GM23248 (cell line): Measurements from ENCODE around the gene NSF. TPM values are rescaled to one million over a fixed set of nuclear protein-coding genes. Genes with fewer than 3 reads are reported as not detected.
"Not testable (repeated sequence)": the region's sequence is repeated elsewhere in the genome, so short reads cannot be mapped to it uniquely, and the experiment has no call there.

Experiments
- DNase-seq: peaks from one replicate; pipeline ENCODE4 v3.0.0-alpha.2; 2015
- H2AFZ ChIP-seq: fragments of 200-600 bp; sonication (generic); 2 replicates; pipeline ENCODE4 v1.6.1; 2016; ENCODE audit warnings: antibody characterized with exemption
- H3F3A ChIP-seq: fragments of 200-600 bp; sonication (generic); 2 replicates; pipeline ENCODE4 v1.6.1; 2016; ENCODE audit warnings: mild to moderate bottlenecking, antibody characterized with exemption, mixed run types; ENCODE audit not compliant: insufficient read depth
- H3K27ac ChIP-seq: fragments of 200-600 bp; sonication (generic); 2 replicates; pipeline ENCODE4 v1.5.1; 2016; ENCODE audit warnings: mild to moderate bottlenecking
- H3K27me3 ChIP-seq: fragments of 200-600 bp; sonication (generic); replicated peaks from 2 replicates; pipeline ENCODE4 v1.6.1; 2016; ENCODE audit warnings: mild to moderate bottlenecking; ENCODE audit not compliant: insufficient read depth
- H3K36me3 ChIP-seq: fragments of 200-600 bp; sonication (generic); 2 replicates; pipeline ENCODE4 v1.6.1; 2016; ENCODE audit warnings: low read depth, mild to moderate bottlenecking
- H3K4me1 ChIP-seq: fragments of 200-600 bp; sonication (generic); 2 replicates; pipeline ENCODE4 v1.6.1; 2016; ENCODE audit warnings: mild to moderate bottlenecking; ENCODE audit not compliant: insufficient read depth
- H3K4me2 ChIP-seq: fragments of 200-600 bp; sonication (generic); one replicate; pipeline ENCODE4 v1.6.1; 2016; ENCODE audit warnings: mild to moderate bottlenecking; ENCODE audit not compliant: unreplicated experiment
- H3K4me3 ChIP-seq: fragments of 200-600 bp; sonication (generic); 2 replicates; pipeline ENCODE4 v1.5.1; 2016; ENCODE audit warnings: mild to moderate bottlenecking
- H3K79me2 ChIP-seq: fragments of 200-600 bp; sonication (generic); 2 replicates; pipeline ENCODE4 v1.6.1; 2016; ENCODE audit warnings: mild to moderate bottlenecking; ENCODE audit not compliant: insufficient read depth
- H3K9ac ChIP-seq: fragments of 200-600 bp; sonication (generic); 2 replicates; pipeline ENCODE4 v1.6.1; 2016; ENCODE audit warnings: mild to moderate bottlenecking
- H3K9me2 ChIP-seq: fragments of 200-600 bp; sonication (generic); 2 replicates; pipeline ENCODE4 v1.6.1; 2016; ENCODE audit warnings: mixed run types, mild to moderate bottlenecking, moderate library complexity; ENCODE audit not compliant: insufficient read depth
- H3K9me3 ChIP-seq: fragments of 200-600 bp; sonication (generic); one replicate; pipeline ENCODE4 v1.6.1; 2017; ENCODE audit warnings: low read depth
- H4K20me1 ChIP-seq: fragments of 200-600 bp; sonication (generic); 2 replicates; pipeline ENCODE4 v1.6.0; 2016; ENCODE audit not compliant: insufficient read depth
- WGBS, 2 experiments: methylation state at CpG; one replicate each; pipeline ENCODE4 v1.1.6; 2015 to 2017; ENCODE audit warnings: low lambda C conversion rate in 2 of 2, low coverage in 1 of 2; ENCODE audit errors: missing lambda C conversion rate in 2 of 2; 5-methylcytosine and 5-hydroxymethylcytosine counted together
- in situ Hi-C: fragments of 300-500 bp; cut with MboI; formaldehyde crosslinking; loops from 2 replicates; pipeline ENCODE4 v1.15.0; 2020
- polyA plus RNA-seq: library from polyadenylated mRNA; unstranded; fragments of >200 nt; fragmentation: Nextera tagmentation; extraction: Ambion mirVana; gene quantifications from 2 replicates; pipeline ENCODE4 v1.2.1, GENCODE V29; 2016
- total RNA-seq: library from RNA; depleted of rRNA; stranded (reverse); fragments of >200 nt; shearing (Covaris generic); gene quantifications from 2 replicates; pipeline ENCODE4 v1.2.3, GENCODE V29; 2014

Gene NSF
- total and polyA plus RNA-seq, 2 experiments from 2014 or later: 44.2 to 44.9 TPM

GRCh38 chr17:46658235-46658634 is 67.8 kb downstream of the NSF start:
- WGBS, 2 experiments: no CpG with 5 or more reads among the region's 5 CpGs
- H3K4me1 ChIP-seq, H4K20me1 ChIP-seq, H3K27me3 ChIP-seq, H3K27ac ChIP-seq, H3K79me2 ChIP-seq, DNase-seq, in situ Hi-C loops, H3K9me3 ChIP-seq, H3F3A ChIP-seq, H2AFZ ChIP-seq, H3K36me3 ChIP-seq, H3K9ac ChIP-seq, H3K4me3 ChIP-seq, H3K9me2 ChIP-seq, H3K4me2 ChIP-seq: not testable (repeated sequence)

GRCh38 chr17:46659702-46660101 is 69.2 kb downstream of the NSF start:
- H2AFZ ChIP-seq, H3K4me3 ChIP-seq, H3K27ac ChIP-seq, H3F3A ChIP-seq, in situ Hi-C loops, DNase-seq, H3K4me1 ChIP-seq, H3K27me3 ChIP-seq, H3K9me3 ChIP-seq, H4K20me1 ChIP-seq, H3K9me2 ChIP-seq, H3K4me2 ChIP-seq, H3K79me2 ChIP-seq, H3K9ac ChIP-seq, H3K36me3 ChIP-seq: not testable (repeated sequence)
- 95 to 100% methylated on average over 2 of the region's 4 CpGs for WGBS, 2 experiments

- H3K79me2 ChIP-seq, H3K9ac ChIP-seq, H2AFZ ChIP-seq, H4K20me1 ChIP-seq, H3F3A ChIP-seq, H3K4me2 ChIP-seq, H3K9me2 ChIP-seq, H3K27ac ChIP-seq, H3K4me3 ChIP-seq, H3K9me3 ChIP-seq, H3K27me3 ChIP-seq, in situ Hi-C loops, H3K4me1 ChIP-seq, H3K36me3 ChIP-seq, DNase-seq: not testable (repeated sequence)
- no CpG with 5 or more reads among the region's 1 CpG for WGBS, 2 experiments
These were observed 72.7 kb downstream of the NSF start for GRCh38 chr17:46663123-46663522.

GRCh38 chr17:46663552-46663951 is 73.1 kb downstream of the NSF start:
- H3K4me3 ChIP-seq, in situ Hi-C loops, H3K27me3 ChIP-seq, H3F3A ChIP-seq, H3K4me2 ChIP-seq, H4K20me1 ChIP-seq, H3K4me1 ChIP-seq, H3K9me3 ChIP-seq, H3K9me2 ChIP-seq, H3K36me3 ChIP-seq, H3K27ac ChIP-seq, H2AFZ ChIP-seq, H3K9ac ChIP-seq, H3K79me2 ChIP-seq, DNase-seq: not testable (repeated sequence)
- WGBS, 2 experiments: no CpG with 5 or more reads among the region's 2 CpGs

GRCh38 chr17:46665969-46666368 is 75.5 kb downstream of the NSF start:
- H3F3A ChIP-seq, in situ Hi-C loops, H3K27ac ChIP-seq, H3K9me2 ChIP-seq, H2AFZ ChIP-seq, H3K27me3 ChIP-seq, H3K4me2 ChIP-seq, H3K4me1 ChIP-seq, H3K4me3 ChIP-seq, H3K9ac ChIP-seq, DNase-seq, H3K9me3 ChIP-seq, H3K79me2 ChIP-seq, H3K36me3 ChIP-seq, H4K20me1 ChIP-seq: not testable (repeated sequence)
- WGBS, 2 experiments: 69 to 74% methylated on average over 4 of the region's 5 CpGs

GRCh38 chr17:46670789-46671188 is 80.3 kb downstream of the NSF start:
- H3K4me3 ChIP-seq, H3K79me2 ChIP-seq, H3K27me3 ChIP-seq, in situ Hi-C loops, H4K20me1 ChIP-seq, H3K9ac ChIP-seq, H3K27ac ChIP-seq, H3K36me3 ChIP-seq, H3K4me1 ChIP-seq, H3K9me2 ChIP-seq, H3K4me2 ChIP-seq, H3K9me3 ChIP-seq, DNase-seq, H3F3A ChIP-seq, H2AFZ ChIP-seq: not testable (repeated sequence)
- no CpG with 5 or more reads among the region's 4 CpGs for WGBS, 2 experiments

- H3K4me3 ChIP-seq, in situ Hi-C loops, H3K9me2 ChIP-seq, H3K4me2 ChIP-seq, H3F3A ChIP-seq, H3K79me2 ChIP-seq, H3K27me3 ChIP-seq, H3K36me3 ChIP-seq, H4K20me1 ChIP-seq, H3K9ac ChIP-seq, H3K27ac ChIP-seq, H2AFZ ChIP-seq, H3K9me3 ChIP-seq, DNase-seq, H3K4me1 ChIP-seq: not testable (repeated sequence)
- no CpG with 5 or more reads among the region's 2 CpGs for WGBS, 2 experiments
These were observed 82.3 kb downstream of the NSF start for GRCh38 chr17:46672777-46673176.

GRCh38 chr17:46677819-46678218 is 87.3 kb downstream of the NSF start:
- H3K9me2 ChIP-seq, H3K27me3 ChIP-seq, H3K79me2 ChIP-seq, H3K36me3 ChIP-seq, H3K9me3 ChIP-seq, H3K27ac ChIP-seq, in situ Hi-C loops, H3F3A ChIP-seq, DNase-seq, H3K4me3 ChIP-seq, H4K20me1 ChIP-seq, H3K4me1 ChIP-seq, H2AFZ ChIP-seq, H3K9ac ChIP-seq, H3K4me2 ChIP-seq: not testable (repeated sequence)
